Spleen (tissue), 7 donors: ENCODE measurements around the gene TPCN2.

Experiments
- POLR2A ChIP-seq, 3 donors: fragments of 450-650 bp; IDR thresholded peaks; one replicate each; pipeline ENCODE4 v1.5.1; 2017; ENCODE audit warnings: antibody characterized with exemption in 3 of 3, mild to moderate bottlenecking in 1 of 3
- POLR2AphosphoS5 ChIP-seq, 3 donors: sonication (generic); formaldehyde crosslinking; IDR thresholded peaks; one replicate each; pipeline ENCODE4 v1.5.1; 2017; ENCODE audit warnings: antibody characterized with exemption in 3 of 3
- TF ChIP-seq, protein P1 (sequence below), 11 experiments: fragments of 200-600 bp in 7 of 11; fragments of 450-650 bp in 4 of 11; sonication (generic) in 4 of 11; IDR thresholded peaks in 8 of 11; conservative IDR thresholded peaks in 3 of 11; 1 replicate in 7 of 11; 2 replicates in 4 of 11; pipeline versions ENCODE4 v1.4.0 to v1.8.0; 2016 to 2021; ENCODE audit warnings: antibody characterized with exemption in 11 of 11, inconsistent platforms in 4 of 11, mild to moderate bottlenecking in 1 of 11
- donor health status: DM: no; HTN: no; CAD: no; lungs with moderate emphysema.
- donor health status: DM: no; HTN: no; CAD: no.
- donor health status: DM: no; HTN: no; CAD: no.

- TF ChIP-seq POLR2AphosphoS5 (IDR thresholded peaks at IDR 0.05) (no peak), POLR2A (IDR thresholded peaks at IDR 0.05) (no peak)
- TF ChIP-seq, protein P1, sequence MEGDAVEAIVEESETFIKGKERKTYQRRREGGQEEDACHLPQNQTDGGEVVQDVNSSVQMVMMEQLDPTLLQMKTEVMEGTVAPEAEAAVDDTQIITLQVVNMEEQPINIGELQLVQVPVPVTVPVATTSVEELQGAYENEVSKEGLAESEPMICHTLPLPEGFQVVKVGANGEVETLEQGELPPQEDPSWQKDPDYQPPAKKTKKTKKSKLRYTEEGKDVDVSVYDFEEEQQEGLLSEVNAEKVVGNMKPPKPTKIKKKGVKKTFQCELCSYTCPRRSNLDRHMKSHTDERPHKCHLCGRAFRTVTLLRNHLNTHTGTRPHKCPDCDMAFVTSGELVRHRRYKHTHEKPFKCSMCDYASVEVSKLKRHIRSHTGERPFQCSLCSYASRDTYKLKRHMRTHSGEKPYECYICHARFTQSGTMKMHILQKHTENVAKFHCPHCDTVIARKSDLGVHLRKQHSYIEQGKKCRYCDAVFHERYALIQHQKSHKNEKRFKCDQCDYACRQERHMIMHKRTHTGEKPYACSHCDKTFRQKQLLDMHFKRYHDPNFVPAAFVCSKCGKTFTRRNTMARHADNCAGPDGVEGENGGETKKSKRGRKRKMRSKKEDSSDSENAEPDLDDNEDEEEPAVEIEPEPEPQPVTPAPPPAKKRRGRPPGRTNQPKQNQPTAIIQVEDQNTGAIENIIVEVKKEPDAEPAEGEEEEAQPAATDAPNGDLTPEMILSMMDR (IDR thresholded peaks at IDR 0.05 in 8 of 11, conservative IDR thresholded peaks at IDR 0.05 in 3 of 11): no peak
Observed at GRCh38 chr11:69157822-69158231, 109.1 kb downstream of the TPCN2 start.
